HepG2 (cell line): ENCODE measurements around the gene PRXL2B. TPM values are rescaled to one million over a fixed set of nuclear protein-coding genes. Genes with fewer than 3 reads are reported as not detected.

Experiments
- CCAR2 ChIP-seq: fragments of 200-400 bp; formaldehyde crosslinking; optimal IDR thresholded peaks from 2 replicates; pipeline ENCODE3; 2018; ENCODE audit warnings: low read depth, mild to moderate bottlenecking, low read length, moderate library complexity
- CEBPG ChIP-seq: IDR thresholded peaks from 2 replicates; pipeline ENCODE4 v1.6.1; 2016
- HOXA3 ChIP-seq: sonication (generic); formaldehyde crosslinking; IDR thresholded peaks from 2 replicates; pipeline ENCODE4 v1.5.0; 2020; ENCODE audit warnings: missing genetic modification reagents
- ISX ChIP-seq: sonication (generic); formaldehyde crosslinking; conservative IDR thresholded peaks from 2 replicates; pipeline ENCODE4 v1.5.0; 2020; ENCODE audit warnings: missing genetic modification reagents
- PRDM10 ChIP-seq: sonication (generic); formaldehyde crosslinking; IDR thresholded peaks from 2 replicates; pipeline ENCODE4 v1.4.0; 2020; ENCODE audit warnings: low read depth, missing genetic modification reagents
- PTBP1 ChIP-seq: fragments of 200-400 bp; formaldehyde crosslinking; IDR thresholded peaks from 2 replicates; pipeline ENCODE4 v1.6.1; 2018; ENCODE audit warnings: low read length, low read depth; ENCODE audit not compliant: poor library complexity, severe bottlenecking
- RELA ChIP-seq: sonication (generic); formaldehyde crosslinking; IDR thresholded peaks from 2 replicates; pipeline ENCODE4 v1.4.0; 2020; ENCODE audit warnings: missing genetic modification reagents
- SMYD3 ChIP-seq: sonication (generic); formaldehyde crosslinking; IDR thresholded peaks from 2 replicates; pipeline ENCODE4 v1.8.1; 2023; ENCODE audit warnings: mild to moderate bottlenecking, missing genetic modification reagents
- SRF ChIP-seq: IDR thresholded peaks from 2 replicates; pipeline ENCODE4 v1.6.1; 2011; ENCODE audit warnings: mild to moderate bottlenecking, low read depth, low read length, moderate library complexity
- TEAD3 ChIP-seq: optimal IDR thresholded peaks from 2 replicates; pipeline ENCODE3; 2016; ENCODE audit warnings: borderline replicate concordance
- TFAP4 ChIP-seq: sonication (generic); IDR thresholded peaks from 2 replicates; pipeline ENCODE4 v1.6.1; 2016; ENCODE audit warnings: low read depth, borderline replicate concordance
- ZBTB7A ChIP-seq: sonication (generic); formaldehyde crosslinking; IDR thresholded peaks from 2 replicates; pipeline ENCODE4 v1.8.0; 2022; ENCODE audit warnings: mild to moderate bottlenecking, missing genetic modification reagents
- ZMAT3 ChIP-seq: sonication (generic); formaldehyde crosslinking; conservative IDR thresholded peaks from 2 replicates; pipeline ENCODE4 v1.7.0; 2021; ENCODE audit warnings: missing genetic modification reagents
- ZNF260 ChIP-seq: sonication (generic); formaldehyde crosslinking; IDR thresholded peaks from 2 replicates; pipeline ENCODE4 v1.4.0; 2020; ENCODE audit warnings: missing genetic modification reagents, low read depth, mild to moderate bottlenecking, borderline replicate concordance
- ZNF333 ChIP-seq: sonication (generic); formaldehyde crosslinking; IDR thresholded peaks from 2 replicates; pipeline ENCODE4 v1.4.0; 2020; ENCODE audit warnings: mild to moderate bottlenecking, missing genetic modification reagents, borderline replicate concordance
- ZNF619 ChIP-seq: sonication (generic); formaldehyde crosslinking; IDR thresholded peaks from 2 replicates; pipeline ENCODE4 v1.4.0; 2020; ENCODE audit warnings: mild to moderate bottlenecking, missing genetic modification reagents
- ZNF777 ChIP-seq: sonication (generic); formaldehyde crosslinking; IDR thresholded peaks from 2 replicates; pipeline ENCODE4 v1.4.0; 2020; ENCODE audit warnings: missing genetic modification reagents
- polyA plus RNA-seq, 8 experiments: library from polyadenylated mRNA; depleted of rRNA in 3 of 8; stranded (reverse) in 7 of 8; unstranded in 1 of 8; fragments of >200 nt; fragmentation: Illumina TruSeq in 4 of 8; extraction: Trizol in 4 of 8; gene quantifications; 2 replicates each; pipeline versions ENCODE4 v1.2.1 to v1.2.3, GENCODE V29; 2011 to 2016; ENCODE audit warnings: low read depth in 4 of 8, missing spikeins in 1 of 8, mixed read lengths in 1 of 8; ENCODE audit not compliant: insufficient read depth in 1 of 8
- total RNA-seq, 5 experiments: library from RNA; depleted of rRNA; stranded (reverse); fragments of >200 nt; fragmentation: Illumina TruSeq; extraction: Trizol; gene quantifications; 2 replicates each; pipeline ENCODE4 v1.2.3, GENCODE V29; 2016; ENCODE audit warnings: low read depth in 1 of 5
- TF ChIP-seq, protein P1 (sequence below): sonication (generic); formaldehyde crosslinking; conservative IDR thresholded peaks from 2 replicates; pipeline ENCODE4 v1.8.0; 2022; ENCODE audit warnings: low read depth, missing genetic modification reagents
- TF ChIP-seq, protein P2 (sequence below): sonication (generic); formaldehyde crosslinking; IDR thresholded peaks from 2 replicates; pipeline ENCODE4 v1.9.0; 2021; ENCODE audit warnings: missing genetic modification reagents, mild to moderate bottlenecking, borderline replicate concordance
- TF ChIP-seq, protein P3 (sequence below): sonication (generic); formaldehyde crosslinking; IDR thresholded peaks from 2 replicates; pipeline ENCODE4 v1.4.0; 2020; ENCODE audit warnings: mild to moderate bottlenecking, missing genetic modification reagents, borderline replicate concordance

Gene PRXL2B
- total and polyA plus RNA-seq, 2 of the 13 experiments (the other 11 are each of a cell fraction or from before 2014, with no cell fraction given): 16.8 to 22.1 TPM

GRCh38 chr1:2575801-2576663 is 10.5 kb upstream of the PRXL2B start (continued):
- no peak for TF ChIP-seq PRDM10 (CRISPR knock-in tag)
- TF ChIP-seq ISX (CRISPR knock-in tag): no peak
- TF ChIP-seq, protein P1, sequence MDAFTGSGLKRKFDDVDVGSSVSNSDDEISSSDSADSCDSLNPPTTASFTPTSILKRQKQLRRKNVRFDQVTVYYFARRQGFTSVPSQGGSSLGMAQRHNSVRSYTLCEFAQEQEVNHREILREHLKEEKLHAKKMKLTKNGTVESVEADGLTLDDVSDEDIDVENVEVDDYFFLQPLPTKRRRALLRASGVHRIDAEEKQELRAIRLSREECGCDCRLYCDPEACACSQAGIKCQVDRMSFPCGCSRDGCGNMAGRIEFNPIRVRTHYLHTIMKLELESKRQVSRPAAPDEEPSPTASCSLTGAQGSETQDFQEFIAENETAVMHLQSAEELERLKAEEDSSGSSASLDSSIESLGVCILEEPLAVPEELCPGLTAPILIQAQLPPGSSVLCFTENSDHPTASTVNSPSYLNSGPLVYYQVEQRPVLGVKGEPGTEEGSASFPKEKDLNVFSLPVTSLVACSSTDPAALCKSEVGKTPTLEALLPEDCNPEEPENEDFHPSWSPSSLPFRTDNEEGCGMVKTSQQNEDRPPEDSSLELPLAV: no peak
- TF ChIP-seq ZBTB7A (CRISPR knock-in tag): no peak; the same call in 1 of the 2 replicates
- TF ChIP-seq ZNF619 (CRISPR knock-in tag): no peak
- TF ChIP-seq RELA (CRISPR knock-in tag): 0 out of 2 replicates have a peak, but pooled peaks have one; percentile 29
- TF ChIP-seq TFAP4: 0 out of 2 replicates have a peak, but pooled peaks have one; percentile 40
- TF ChIP-seq, protein P2, sequence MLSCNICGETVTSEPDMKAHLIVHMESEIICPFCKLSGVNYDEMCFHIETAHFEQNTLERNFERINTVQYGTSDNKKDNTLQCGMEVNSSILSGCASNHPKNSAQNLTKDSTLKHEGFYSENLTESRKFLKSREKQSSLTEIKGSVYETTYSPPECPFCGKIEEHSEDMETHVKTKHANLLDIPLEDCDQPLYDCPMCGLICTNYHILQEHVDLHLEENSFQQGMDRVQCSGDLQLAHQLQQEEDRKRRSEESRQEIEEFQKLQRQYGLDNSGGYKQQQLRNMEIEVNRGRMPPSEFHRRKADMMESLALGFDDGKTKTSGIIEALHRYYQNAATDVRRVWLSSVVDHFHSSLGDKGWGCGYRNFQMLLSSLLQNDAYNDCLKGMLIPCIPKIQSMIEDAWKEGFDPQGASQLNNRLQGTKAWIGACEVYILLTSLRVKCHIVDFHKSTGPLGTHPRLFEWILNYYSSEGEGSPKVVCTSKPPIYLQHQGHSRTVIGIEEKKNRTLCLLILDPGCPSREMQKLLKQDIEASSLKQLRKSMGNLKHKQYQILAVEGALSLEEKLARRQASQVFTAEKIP (CRISPR knock-in tag): no peak
- TF ChIP-seq SMYD3 (CRISPR knock-in tag): no peak
- TF ChIP-seq, protein P3, sequence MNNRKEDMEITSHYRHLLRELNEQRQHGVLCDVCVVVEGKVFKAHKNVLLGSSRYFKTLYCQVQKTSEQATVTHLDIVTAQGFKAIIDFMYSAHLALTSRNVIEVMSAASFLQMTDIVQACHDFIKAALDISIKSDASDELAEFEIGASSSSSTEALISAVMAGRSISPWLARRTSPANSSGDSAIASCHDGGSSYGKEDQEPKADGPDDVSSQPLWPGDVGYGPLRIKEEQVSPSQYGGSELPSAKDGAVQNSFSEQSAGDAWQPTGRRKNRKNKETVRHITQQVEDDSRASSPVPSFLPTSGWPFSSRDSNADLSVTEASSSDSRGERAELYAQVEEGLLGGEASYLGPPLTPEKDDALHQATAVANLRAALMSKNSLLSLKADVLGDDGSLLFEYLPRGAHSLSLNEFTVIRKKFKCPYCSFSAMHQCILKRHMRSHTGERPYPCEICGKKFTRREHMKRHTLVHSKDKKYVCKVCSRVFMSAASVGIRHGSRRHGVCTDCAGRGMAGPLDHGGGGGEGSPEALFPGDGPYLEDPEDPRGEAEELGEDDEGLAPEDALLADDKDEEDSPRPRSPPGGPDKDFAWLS (CRISPR knock-in tag): no peak
- TF ChIP-seq TEAD3 (CRISPR knock-in tag): peak; percentile 61
- no peak for TF ChIP-seq ZNF260 (CRISPR knock-in tag)
- TF ChIP-seq CCAR2: no peak
- no peak for TF ChIP-seq ZNF333 (CRISPR knock-in tag)
- no peak for TF ChIP-seq ZMAT3
- TF ChIP-seq ZNF777 (CRISPR knock-in tag): no peak
- TF ChIP-seq PTBP1: no peak
- peak; percentile 40; the same call in 1 of the 2 replicates for TF ChIP-seq HOXA3
- no peak for TF ChIP-seq SRF
- TF ChIP-seq CEBPG: no peak; the same call in 1 of the 2 replicates
